Measurements from ENCODE around the gene SSH3.

GRCh38 chr11:67303835-67304411 is 593 bp downstream of the SSH3 start:
- TF ChIP-seq POLR2A (IDR thresholded peaks at IDR 0.05) (no peak), CTCF (IDR thresholded peaks at IDR 0.05) (no peak)
